Adrenal gland (tissue), 5 donors: ENCODE measurements around the gene APOD.

Experiments
- CTCF ChIP-seq, 6 experiments: fragments of 450-650 bp in 4 of 6; fragments of 200-600 bp in 2 of 6; sonication (generic) in 1 of 6; IDR thresholded peaks; 1 replicate in 5 of 6; 2 replicates in 1 of 6; pipeline versions ENCODE4 v1.5.1 to v1.8.0; 2016 to 2021; ENCODE audit warnings: antibody characterized with exemption in 6 of 6, mild to moderate bottlenecking in 2 of 6, moderate library complexity in 1 of 6
- POLR2A ChIP-seq, 2 donors: fragments of 450-650 bp; IDR thresholded peaks; one replicate each; pipeline ENCODE4 v1.6.1; 2017; ENCODE audit warnings: antibody characterized with exemption in 2 of 2, mild to moderate bottlenecking in 2 of 2, moderate library complexity in 1 of 2
- donor health status: DM: no; HTN: no; CAD: no.

GRCh38 chr3:195613468-195614069, 29.8 kb upstream of the APOD start:
- TF ChIP-seq CTCF (IDR thresholded peaks at IDR 0.05) = no peak
- no peak for TF ChIP-seq POLR2A (IDR thresholded peaks at IDR 0.05)
